Head of caudate nucleus (tissue), 42 donors: ENCODE results near the gene CENPT.
"Not testable (repeated sequence)": the region's sequence is repeated elsewhere in the genome, so short reads cannot be mapped to it uniquely, and the experiment has no call there.

Experiments used
- DNase-seq, 42 donors: peaks; one replicate each; pipeline versions ENCODE4 v3.0.0 to v3.0.0-alpha.2; 2020 to 2021; ENCODE audit warnings: mixed read lengths in 7 of 42
- intact Hi-C: fragments of 100-400 bp; cut with DNase I; formaldehyde crosslinking; loops from one replicate; pipeline ENCODE4 v1.15.0; 2022

Gene CENPT

GRCh38 chr16:67878846-67879245 lies 31.4 kb upstream of the CENPT start:
- intact Hi-C loops, result no loop called here
- DNase-seq, result no peak

- intact Hi-C loops, result no loop called here
These were observed 30.7 kb upstream of the CENPT start for GRCh38 chr16:67878232-67878631.

GRCh38 chr16:67877064-67877463 lies 29.6 kb upstream of the CENPT start:
- intact Hi-C loops, result no loop called here
- no peak for DNase-seq

More at GRCh38 chr16:67878232-67878631, 30.7 kb upstream of the CENPT start:
- DNase-seq, result no peak

- intact Hi-C loops, result no loop called here
- DNase-seq, result no peak
These were observed 26.9 kb upstream of the CENPT start for GRCh38 chr16:67874372-67874771.

- intact Hi-C loops, result no loop called here
- peak in 4 of 42 donors; percentile 11 to 52 (median 26) for DNase-seq
These were observed 26.2 kb upstream of the CENPT start for GRCh38 chr16:67873435-67874370.

- peak; percentile 52 to 93 (median 84) for DNase-seq
- intact Hi-C loops, result no loop called here
These were observed 25.3 kb upstream of the CENPT start, which contains the start of gene EDC4 for GRCh38 chr16:67872631-67873434. EDC4 (plus strand) TSS chr16:67873052; CDS start chr16:67873262, 210 bp downstream.

- intact Hi-C loops, result no loop called here
- no peak for DNase-seq
These were observed 24.7 kb upstream of the CENPT start for GRCh38 chr16:67872131-67872630.

GRCh38 chr16:67871256-67871655 lies 23.8 kb upstream of the CENPT start:
- intact Hi-C loops, result no loop called here
- no peak for DNase-seq

GRCh38 chr16:67869653-67870052 lies 22.2 kb upstream of the CENPT start:
- no peak for DNase-seq
- intact Hi-C loops, result no loop called here

- intact Hi-C loops, result no loop called here
- no peak for DNase-seq
These were observed 20.8 kb upstream of the CENPT start for GRCh38 chr16:67868290-67868689.

- no peak for DNase-seq
- intact Hi-C loops, result no loop called here
These were observed 17.8 kb upstream of the CENPT start for GRCh38 chr16:67865318-67865717.

- intact Hi-C loops, result no loop called here
- DNase-seq, result no peak
These were observed 17.1 kb upstream of the CENPT start for GRCh38 chr16:67864594-67864993.

- intact Hi-C loops, DNase-seq: not testable (repeated sequence)
These were observed 16.6 kb upstream of the CENPT start for GRCh38 chr16:67864044-67864443.

- intact Hi-C loops, result no loop called here
These were observed 15.4 kb upstream of the CENPT start for GRCh38 chr16:67862623-67863583.

GRCh38 chr16:67861877-67862276 lies 14.4 kb upstream of the CENPT start:
- no peak for DNase-seq
- intact Hi-C loops, result no loop called here

More at GRCh38 chr16:67862623-67863583, 15.4 kb upstream of the CENPT start:
- DNase-seq, result peak in 3 of 42 donors; percentile 17 to 49 (median 36)

- intact Hi-C loops, result no loop called here
- DNase-seq, result no peak
These were observed 13.3 kb upstream of the CENPT start for GRCh38 chr16:67860589-67861398.

GRCh38 chr16:67858500-67858899 lies 11.0 kb upstream of the CENPT start:
- intact Hi-C loops, result no loop called here
- no peak for DNase-seq
